Right renal cortex interstitium (tissue), 3 donors: ENCODE data around the gene BHLHA15. TPM values are rescaled to one million over a fixed set of nuclear protein-coding genes. Genes with fewer than 3 reads are reported as not detected.

ENCODE experiments used
- DNase-seq, 3 donors: peaks; one replicate each; pipeline ENCODE4 v3.0.0-alpha.2; 2013; ENCODE audit warnings: low read depth in 3 of 3, low spot score in 2 of 3
- polyA plus RNA-seq, 3 donors: library from polyadenylated mRNA; unstranded; fragments of 120-200 nt; gene quantifications; one replicate each; pipeline ENCODE4 v1.2.1, GENCODE V29; 2013; ENCODE audit not compliant: insufficient read length in 3 of 3

Gene BHLHA15
- polyA plus RNA-seq, 3 donors: 0.29 TPM; not detected in 2

GRCh38 chr7:98223351-98223897 lies 12.2 kb downstream of the BHLHA15 start:
- no peak for DNase-seq

GRCh38 chr7:98223898-98224700 lies 12.9 kb downstream of the BHLHA15 start:
- DNase-seq: no peak

GRCh38 chr7:98224701-98225181 lies 13.5 kb downstream of the BHLHA15 start:
- no peak for DNase-seq

GRCh38 chr7:98225913-98226614 lies 14.8 kb downstream of the BHLHA15 start:
- no peak for DNase-seq

- DNase-seq: no peak
Measured at GRCh38 chr7:98227939-98228338, 16.7 kb downstream of the BHLHA15 start.

GRCh38 chr7:98228801-98229200 lies 17.6 kb downstream of the BHLHA15 start:
- no peak for DNase-seq

- no peak for DNase-seq
Measured at GRCh38 chr7:98229441-98229840, 18.2 kb downstream of the BHLHA15 start.

GRCh38 chr7:98229991-98230745 lies 18.9 kb downstream of the BHLHA15 start:
- no peak for DNase-seq

GRCh38 chr7:98230746-98231471 lies 19.7 kb downstream of the BHLHA15 start:
- DNase-seq: no peak

GRCh38 chr7:98231493-98232262 lies 20.4 kb downstream of the BHLHA15 start:
- DNase-seq: no peak

GRCh38 chr7:98232263-98232585 lies 21.0 kb downstream of the BHLHA15 start:
- no peak for DNase-seq

GRCh38 chr7:98232799-98233198 lies 21.6 kb downstream of the BHLHA15 start:
- no peak for DNase-seq

GRCh38 chr7:98233219-98234070 lies 22.2 kb downstream of the BHLHA15 start:
- DNase-seq: no peak

- no peak for DNase-seq
Measured at GRCh38 chr7:98234429-98235147, 23.3 kb downstream of the BHLHA15 start.

- DNase-seq: no peak
Measured at GRCh38 chr7:98235901-98236300, 24.7 kb downstream of the BHLHA15 start.

- no peak for DNase-seq
Measured at GRCh38 chr7:98236355-98237185, 25.3 kb downstream of the BHLHA15 start.

- no peak for DNase-seq
Measured at GRCh38 chr7:98238076-98238475, 26.8 kb downstream of the BHLHA15 start.
